ENCODE data around the gene TBX10. TPM values are rescaled to one million over a fixed set of nuclear protein-coding genes. Genes with fewer than 3 reads are reported as not detected.

The TBX10 gene
- total and polyA plus RNA-seq, 2 of the 8 experiments (the other 6 are each of a cell fraction or from before 2014, with no cell fraction given), result 0.09 TPM; not detected in 1

GRCh38 chr11:67592880-67593564, 46.5 kb downstream of the TBX10 start (continued):
- TF ChIP-seq FOSL1 (IDR thresholded peaks at IDR 0.05; ENCODE audit: insufficient read depth, low read depth, low read length) (no peak), CHD2 (IDR thresholded peaks at IDR 0.05; ENCODE audit: low read length) (no peak), NANOG (IDR thresholded peaks at IDR 0.05; ENCODE audit: insufficient read depth, low read depth, low read length, poor library complexity, severe bottlenecking) (no peak), SUZ12 (IDR thresholded peaks at IDR 0.05; ENCODE audit: low read length) (no peak)
